Hindlimb muscle (tissue), 1 donor: ENCODE measurements around the gene SAMD14. TPM values are rescaled to one million over a fixed set of nuclear protein-coding genes. Genes with fewer than 3 reads are reported as not detected.

ENCODE experiments used
- DNase-seq: peaks from one replicate; pipeline ENCODE4 v3.0.0-alpha.2; 2013
- polyA plus RNA-seq: library from polyadenylated mRNA; unstranded; fragments of 120-200 nt; gene quantifications from one replicate; pipeline ENCODE4 v1.2.1, GENCODE V29; 2013; ENCODE audit not compliant: insufficient read length

The SAMD14 gene
- polyA plus RNA-seq, 1 donor, result 4.0 TPM

- DNase-seq, result no peak
Observed at GRCh38 chr17:50147841-50148225, 17.9 kb upstream of the SAMD14 start.

- DNase-seq, result no peak
Observed at GRCh38 chr17:50146927-50147665, 17.1 kb upstream of the SAMD14 start.

- no peak for DNase-seq
Observed at GRCh38 chr17:50146230-50146926, 16.4 kb upstream of the SAMD14 start.

- no peak for DNase-seq
Observed at GRCh38 chr17:50145532-50146229, 15.7 kb upstream of the SAMD14 start.

GRCh38 chr17:50144845-50145531 lies 15.0 kb upstream of the SAMD14 start:
- DNase-seq, result no peak

- DNase-seq, result no peak
Observed at GRCh38 chr17:50144355-50144754, 14.4 kb upstream of the SAMD14 start.

- no peak for DNase-seq
Observed at GRCh38 chr17:50143461-50144176, 13.7 kb upstream of the SAMD14 start.

GRCh38 chr17:50141745-50142110 lies 11.8 kb upstream of the SAMD14 start:
- no peak for DNase-seq

GRCh38 chr17:50141026-50141744 lies 11.2 kb upstream of the SAMD14 start:
- no peak for DNase-seq

GRCh38 chr17:50139950-50140885 lies 10.3 kb upstream of the SAMD14 start:
- DNase-seq, result peak; percentile 72

- DNase-seq, result no peak
Observed at GRCh38 chr17:50139185-50139783, 9.3 kb upstream of the SAMD14 start.

GRCh38 chr17:50137042-50137441 lies 7.1 kb upstream of the SAMD14 start:
- DNase-seq, result no peak

GRCh38 chr17:50136096-50136687 lies 6.2 kb upstream of the SAMD14 start:
- no peak for DNase-seq

- DNase-seq, result no peak
Observed at GRCh38 chr17:50135316-50136095, 5.5 kb upstream of the SAMD14 start.

- no peak for DNase-seq
Observed at GRCh38 chr17:50134206-50135110, 4.5 kb upstream of the SAMD14 start.

- no peak for DNase-seq
Observed at GRCh38 chr17:50133769-50134099, 3.8 kb upstream of the SAMD14 start.

GRCh38 chr17:50133028-50133768 lies 3.2 kb upstream of the SAMD14 start:
- no peak for DNase-seq
